Suppressor macrophage treated with lipopolysaccharide for 4 hours (primary cell): ENCODE data around the gene SRCAP.
A peak's percentile ranks its signal among the peaks of the same experiment; 100 is the strongest.
"Not testable (repeated sequence)": the region's sequence is repeated elsewhere in the genome, so short reads cannot be mapped to it uniquely, and the experiment has no call there.

Source experiments
- DNase-seq: peaks from one replicate; pipeline ENCODE4 v3.0.0-alpha.2; 2020

Gene SRCAP

DNA sequence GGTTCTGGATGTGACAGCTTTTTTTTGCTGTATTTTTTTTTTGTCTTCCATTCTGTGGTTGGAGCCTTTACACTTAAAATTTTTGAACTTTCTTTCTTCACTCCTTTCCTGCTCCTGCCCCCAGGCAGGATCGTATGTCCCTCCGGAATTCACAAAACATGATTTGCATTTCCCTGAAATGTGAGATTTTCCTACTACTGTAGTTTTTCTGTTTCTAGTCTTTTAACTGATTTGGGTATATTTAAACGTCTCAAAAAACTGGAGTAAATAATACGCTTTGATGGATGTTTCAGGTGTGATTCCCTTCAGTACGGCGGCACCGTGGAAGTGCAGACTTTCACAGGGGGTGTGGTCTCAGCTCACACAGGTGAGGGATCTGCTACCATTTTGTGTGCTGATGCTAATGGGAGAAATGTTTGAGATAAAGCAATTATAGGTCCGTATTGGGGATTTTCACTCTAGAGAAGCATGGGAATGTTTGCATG is 686 bp downstream of the SRCAP start:
- DNase-seq, result no peak

DNA sequence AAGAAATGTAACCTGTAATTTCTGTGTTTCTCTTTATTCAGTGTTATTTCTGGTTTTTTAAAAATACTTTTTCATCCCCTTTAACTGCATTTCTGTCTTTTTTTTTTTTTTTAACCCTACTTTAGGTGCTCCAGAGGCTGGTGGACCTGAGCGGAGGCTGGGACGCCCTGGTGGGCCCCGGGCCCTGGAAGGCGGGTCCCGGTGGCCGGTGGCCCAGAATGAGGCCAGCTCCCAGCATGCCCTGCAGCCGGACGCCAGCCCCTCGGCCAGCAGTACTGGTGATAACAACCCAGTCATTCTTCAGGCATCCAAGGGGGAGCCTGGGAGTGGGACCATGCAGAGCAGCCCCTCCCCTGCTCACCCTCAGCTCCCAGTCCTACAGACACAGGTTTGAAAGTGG is 1.5 kb downstream of the SRCAP start:
- no peak for DNase-seq

DNA sequence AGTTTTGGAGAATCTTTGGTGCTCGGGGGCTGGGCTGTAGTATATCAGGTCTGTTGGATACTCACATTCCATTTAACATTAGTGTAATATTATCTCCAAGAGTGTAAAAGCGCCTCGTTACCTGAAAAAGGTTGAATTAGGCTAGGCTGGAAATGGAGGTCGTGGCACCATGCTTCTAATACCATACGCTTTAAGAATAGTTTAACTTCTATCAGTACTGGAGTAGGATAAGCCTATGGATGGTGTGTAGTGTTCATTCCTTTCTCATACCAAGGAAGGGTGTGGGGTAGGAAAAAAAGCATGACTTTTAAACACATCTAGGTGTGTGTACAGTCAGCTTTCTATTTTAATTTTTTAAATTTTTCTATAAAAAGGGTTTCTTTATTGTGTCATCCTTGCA is 2.0 kb downstream of the SRCAP start:
- DNase-seq, result no peak

DNA sequence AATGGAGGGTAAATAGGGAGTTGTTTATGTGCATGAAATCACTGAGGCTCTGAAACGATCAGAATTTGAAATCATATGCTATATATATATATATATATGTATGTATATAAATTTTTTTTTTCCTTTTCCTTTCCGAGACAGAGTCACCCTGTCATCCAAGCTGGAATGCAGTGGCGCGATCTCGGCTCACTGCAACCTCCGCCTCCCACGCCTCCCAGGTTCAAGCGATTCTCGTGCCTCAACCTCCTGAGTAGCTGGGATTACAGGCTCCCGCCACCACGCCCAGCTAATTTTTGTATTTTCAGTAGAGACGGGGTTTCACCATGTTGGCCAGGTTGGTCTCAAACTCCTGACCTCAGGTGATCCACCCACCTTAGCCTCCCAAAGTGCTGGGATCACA is 4.1 kb downstream of the SRCAP start:
- not testable (repeated sequence) for DNase-seq

DNA sequence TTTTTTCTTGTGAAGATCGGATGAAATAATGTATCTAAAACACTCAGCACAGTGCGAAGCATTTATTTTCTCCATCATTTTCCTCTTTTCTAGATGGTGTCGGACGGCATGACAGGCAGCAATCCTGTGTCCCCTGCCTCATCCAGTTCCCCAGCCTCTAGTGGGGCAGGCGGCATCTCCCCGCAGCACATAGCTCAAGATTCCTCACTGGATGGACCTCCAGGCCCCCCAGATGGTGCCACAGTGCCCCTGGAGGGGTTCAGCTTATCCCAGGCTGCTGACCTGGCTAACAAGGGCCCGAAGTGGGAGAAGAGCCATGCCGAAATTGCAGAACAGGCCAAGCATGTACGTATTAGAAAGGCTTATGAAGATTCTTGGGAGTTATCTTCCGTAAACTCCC is 5.0 kb downstream of the SRCAP start:
- DNase-seq, result no peak

DNA sequence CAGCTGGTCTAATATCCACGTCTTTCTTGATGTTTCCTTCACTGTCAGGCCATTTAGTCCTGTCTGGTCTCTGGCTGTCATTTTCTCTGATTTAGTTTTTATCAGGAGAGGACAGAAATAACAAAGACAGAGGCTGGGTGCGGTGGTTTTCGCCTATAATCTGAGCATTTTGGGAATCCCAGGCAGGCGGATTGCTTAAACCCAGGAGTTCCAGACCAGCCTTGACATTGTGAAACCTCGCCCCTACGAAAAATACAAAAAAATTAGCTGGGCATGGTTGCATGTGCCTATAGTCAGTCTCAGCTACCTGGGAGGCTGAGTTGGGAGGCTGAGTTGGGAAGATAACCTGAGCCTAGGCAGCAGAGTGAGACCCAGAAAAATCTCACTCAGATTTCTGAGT is 7.1 kb downstream of the SRCAP start:
- no peak for DNase-seq

DNA sequence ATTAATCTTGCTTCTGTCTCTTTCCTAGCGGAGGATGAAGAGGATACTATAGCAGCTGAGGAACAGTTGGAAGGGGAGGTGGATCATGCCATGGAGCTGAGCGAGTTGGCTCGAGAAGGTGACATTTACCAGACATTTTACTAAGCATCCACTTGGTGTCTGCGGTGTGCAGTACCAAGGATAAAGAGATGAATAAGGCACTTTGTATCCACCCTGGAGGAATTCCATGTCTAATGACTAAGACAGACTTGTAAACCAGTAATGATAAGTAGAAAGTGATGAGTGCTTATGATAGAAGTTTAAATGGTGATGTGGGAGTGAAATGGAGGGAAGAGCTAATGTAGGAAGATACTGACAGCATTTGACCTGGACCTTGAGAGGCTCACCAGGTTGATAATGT is 12.0 kb downstream of the SRCAP start:
- no peak for DNase-seq

DNA sequence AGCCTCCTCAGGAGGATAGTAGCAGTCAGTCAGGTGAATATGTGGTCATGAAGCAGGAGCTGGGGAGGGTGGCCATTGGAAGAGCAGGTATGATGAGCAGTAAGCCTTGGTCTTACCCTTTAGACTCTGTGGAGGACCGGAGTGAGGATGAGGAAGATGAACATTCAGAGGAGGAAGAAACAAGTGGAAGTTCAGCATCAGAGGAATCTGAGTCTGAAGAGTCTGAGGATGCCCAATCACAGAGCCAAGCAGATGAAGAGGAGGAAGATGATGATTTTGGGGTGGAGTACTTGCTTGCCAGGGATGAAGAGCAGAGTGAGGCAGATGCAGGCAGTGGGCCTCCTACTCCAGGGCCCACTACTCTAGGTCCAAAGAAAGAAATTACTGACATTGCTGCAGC is 12.7 kb downstream of the SRCAP start:
- DNase-seq, result no peak

DNA sequence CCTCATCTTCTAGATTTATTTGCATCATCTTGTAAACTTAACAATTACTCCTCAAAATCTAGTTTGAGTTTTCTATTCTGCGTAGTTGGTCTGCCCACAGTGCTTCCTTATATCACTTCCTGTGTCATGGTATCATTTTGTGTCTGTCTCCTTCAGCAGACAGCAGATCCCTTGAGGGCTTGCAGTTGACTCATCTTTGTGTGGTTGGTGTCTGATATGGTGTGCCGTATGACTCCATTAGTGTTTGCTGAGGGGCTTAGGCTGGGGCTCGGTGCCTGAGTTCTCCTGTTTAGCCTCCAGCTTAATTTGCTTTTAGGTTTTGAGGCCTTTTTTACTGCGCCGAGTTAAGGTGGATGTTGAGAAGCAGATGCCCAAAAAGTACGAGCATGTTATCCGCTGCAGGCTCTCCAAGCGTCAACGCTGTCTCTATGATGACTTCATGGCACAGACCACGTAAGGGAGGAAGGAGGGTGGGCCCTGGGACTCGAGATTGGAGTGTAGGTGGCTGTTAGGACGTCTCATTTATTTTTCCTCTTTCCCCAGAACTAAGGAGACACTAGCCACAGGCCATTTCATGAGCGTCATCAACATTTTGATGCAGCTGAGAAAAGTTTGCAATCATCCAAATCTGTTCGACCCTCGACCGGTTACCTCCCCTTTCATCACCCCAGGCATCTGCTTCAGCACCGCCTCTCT is 16.9 kb downstream of the SRCAP start:
- peak; percentile 88 for DNase-seq

DNA sequence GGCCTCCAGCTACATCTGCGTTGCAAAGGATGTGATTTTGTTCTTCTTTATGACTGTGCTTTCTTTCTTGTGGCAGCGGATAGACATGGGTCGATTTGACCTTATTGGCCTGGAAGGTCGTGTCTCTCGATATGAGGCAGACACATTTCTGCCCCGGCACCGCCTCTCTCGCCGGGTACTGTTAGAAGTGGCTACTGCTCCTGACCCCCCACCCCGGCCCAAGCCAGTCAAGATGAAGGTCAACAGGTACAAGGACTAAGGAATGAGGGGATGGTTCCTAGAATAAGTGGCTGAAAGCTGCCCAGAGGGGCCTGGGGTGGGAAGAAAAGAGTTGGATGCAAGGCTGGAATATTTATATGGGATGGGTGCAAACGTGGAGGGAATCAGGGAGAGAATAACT is 21.1 kb downstream of the SRCAP start:
- no peak for DNase-seq

DNA sequence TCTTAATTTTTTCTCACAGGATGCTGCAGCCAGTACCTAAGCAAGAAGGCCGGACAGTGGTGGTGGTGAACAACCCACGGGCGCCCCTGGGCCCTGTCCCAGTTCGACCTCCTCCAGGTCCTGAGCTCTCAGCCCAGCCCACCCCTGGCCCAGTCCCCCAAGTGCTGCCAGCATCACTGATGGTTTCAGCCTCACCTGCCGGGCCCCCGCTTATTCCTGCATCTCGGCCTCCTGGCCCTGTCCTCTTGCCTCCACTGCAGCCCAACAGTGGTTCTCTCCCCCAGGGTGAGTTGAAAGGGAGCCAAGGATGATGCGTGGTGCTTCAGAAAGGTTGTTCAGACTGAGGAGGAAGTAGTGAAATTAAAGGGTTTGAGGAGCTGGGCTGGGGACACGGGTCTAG is 21.7 kb downstream of the SRCAP start:
- no peak for DNase-seq

DNA sequence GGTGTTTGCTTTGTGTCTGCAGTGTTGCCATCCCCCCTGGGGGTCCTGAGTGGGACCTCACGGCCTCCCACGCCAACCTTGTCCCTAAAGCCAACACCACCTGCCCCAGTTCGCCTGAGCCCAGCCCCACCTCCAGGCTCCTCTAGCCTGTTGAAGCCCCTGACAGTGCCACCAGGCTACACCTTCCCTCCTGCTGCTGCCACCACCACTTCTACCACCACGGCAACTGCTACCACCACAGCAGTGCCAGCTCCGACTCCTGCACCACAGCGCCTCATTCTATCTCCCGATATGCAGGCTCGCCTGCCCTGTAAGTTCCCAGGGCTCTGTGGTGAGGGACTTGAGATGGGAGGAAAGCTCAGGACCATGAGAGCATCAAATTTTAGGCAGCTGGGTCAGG is 22.2 kb downstream of the SRCAP start:
- no peak for DNase-seq

DNA sequence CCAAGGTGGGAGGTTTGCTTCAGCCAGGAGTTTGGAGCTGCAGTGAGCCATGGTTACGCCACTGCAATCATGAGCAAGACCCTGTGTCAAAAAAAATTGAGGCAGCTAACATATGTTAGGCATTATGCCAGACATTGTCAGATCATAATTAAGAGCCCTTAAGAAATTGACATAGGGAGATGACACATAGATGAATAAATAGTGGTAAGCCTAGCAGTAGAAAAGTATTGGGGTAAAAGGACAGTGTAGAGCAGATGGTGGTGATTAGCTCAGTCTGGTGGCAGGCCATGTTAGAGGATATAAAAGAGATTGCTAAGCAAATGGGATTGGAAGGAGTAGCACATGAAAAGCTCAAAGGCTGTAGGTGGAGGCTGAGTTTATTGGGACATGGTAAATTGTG is 22.6 kb downstream of the SRCAP start:
- DNase-seq, result no peak

DNA sequence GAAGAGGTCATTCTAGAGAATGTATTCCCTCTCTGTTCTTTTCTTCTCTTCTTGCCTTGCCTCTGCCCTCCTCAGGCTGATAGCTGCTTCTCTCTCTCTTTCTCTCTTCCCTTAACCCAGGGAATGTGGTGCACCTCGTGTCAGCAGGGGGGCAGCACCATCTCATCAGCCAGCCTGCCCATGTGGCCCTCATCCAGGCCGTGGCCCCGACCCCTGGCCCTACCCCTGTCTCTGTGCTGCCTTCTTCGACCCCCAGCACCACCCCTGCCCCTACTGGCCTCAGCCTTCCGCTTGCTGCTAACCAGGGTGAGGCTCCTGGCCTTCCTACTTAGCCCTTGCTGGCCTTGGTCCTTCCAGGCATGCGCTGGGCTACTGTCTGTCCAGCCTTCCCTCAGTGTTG is 23.5 kb downstream of the SRCAP start:
- DNase-seq, result no peak

DNA sequence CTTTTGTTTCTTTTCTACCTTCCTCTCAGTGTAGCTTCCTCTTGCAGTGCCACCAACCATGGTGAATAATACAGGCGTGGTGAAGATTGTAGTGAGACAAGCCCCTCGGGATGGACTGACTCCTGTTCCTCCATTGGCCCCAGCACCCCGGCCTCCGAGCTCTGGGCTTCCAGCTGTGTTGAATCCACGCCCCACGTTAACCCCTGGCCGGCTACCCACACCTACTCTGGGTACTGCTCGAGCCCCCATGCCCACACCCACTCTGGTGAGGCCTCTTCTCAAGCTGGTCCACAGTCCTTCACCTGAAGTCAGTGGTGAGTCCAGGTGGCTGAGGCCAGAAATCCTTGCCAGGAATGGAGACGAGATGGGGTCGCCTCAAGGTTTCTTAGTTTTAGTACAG is 23.9 kb downstream of the SRCAP start:
- no peak for DNase-seq

DNA sequence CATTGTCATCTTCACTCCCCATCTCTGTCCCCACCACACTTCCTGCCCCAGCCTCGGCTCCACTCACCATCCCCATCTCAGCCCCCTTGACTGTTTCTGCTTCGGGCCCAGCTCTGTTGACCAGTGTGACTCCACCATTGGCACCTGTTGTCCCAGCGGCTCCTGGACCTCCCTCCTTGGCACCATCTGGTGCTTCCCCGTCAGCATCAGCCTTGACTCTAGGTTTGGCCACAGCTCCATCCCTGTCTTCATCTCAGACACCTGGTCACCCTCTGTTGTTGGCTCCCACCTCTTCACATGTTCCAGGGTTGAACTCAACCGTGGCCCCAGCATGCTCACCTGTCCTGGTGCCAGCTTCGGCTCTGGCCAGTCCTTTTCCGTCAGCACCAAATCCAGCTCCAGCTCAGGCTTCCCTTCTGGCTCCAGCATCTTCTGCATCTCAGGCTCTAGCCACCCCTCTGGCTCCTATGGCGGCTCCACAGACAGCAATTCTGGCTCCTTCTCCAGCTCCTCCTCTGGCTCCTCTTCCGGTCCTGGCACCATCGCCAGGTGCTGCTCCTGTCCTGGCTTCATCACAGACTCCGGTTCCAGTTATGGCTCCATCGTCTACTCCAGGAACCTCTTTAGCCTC is 24.9 kb downstream of the SRCAP start:
- no peak for DNase-seq

DNA sequence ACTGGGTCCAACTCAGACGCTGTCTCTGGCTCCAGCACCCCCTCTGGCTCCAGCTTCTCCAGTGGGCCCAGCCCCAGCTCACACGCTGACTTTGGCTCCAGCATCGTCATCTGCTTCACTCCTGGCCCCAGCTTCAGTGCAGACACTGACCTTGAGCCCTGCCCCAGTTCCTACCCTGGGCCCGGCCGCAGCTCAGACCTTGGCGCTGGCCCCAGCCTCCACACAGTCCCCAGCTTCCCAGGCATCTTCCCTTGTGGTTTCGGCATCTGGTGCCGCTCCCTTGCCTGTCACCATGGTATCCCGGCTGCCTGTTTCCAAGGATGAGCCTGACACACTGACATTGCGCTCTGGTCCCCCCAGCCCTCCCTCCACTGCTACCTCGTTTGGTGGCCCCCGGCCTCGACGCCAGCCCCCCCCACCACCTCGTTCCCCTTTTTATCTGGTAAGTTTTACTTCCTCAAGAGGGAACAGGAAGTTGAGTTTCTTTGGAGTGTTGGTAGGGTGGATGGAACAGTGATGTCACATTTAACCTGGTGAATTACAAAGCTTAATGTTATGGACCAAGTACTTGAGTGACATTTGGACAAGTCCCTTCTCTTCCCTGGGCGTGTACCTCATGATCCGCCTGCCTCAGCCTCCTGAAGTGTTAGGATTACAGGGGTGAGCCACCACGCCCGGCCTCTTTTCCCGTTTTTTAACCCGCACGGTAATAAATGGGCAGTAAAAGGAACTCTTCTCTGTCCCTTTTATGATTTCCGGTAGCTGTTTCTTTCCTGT is 25.9 kb downstream of the SRCAP start:
- peak; percentile 78 for DNase-seq

DNA sequence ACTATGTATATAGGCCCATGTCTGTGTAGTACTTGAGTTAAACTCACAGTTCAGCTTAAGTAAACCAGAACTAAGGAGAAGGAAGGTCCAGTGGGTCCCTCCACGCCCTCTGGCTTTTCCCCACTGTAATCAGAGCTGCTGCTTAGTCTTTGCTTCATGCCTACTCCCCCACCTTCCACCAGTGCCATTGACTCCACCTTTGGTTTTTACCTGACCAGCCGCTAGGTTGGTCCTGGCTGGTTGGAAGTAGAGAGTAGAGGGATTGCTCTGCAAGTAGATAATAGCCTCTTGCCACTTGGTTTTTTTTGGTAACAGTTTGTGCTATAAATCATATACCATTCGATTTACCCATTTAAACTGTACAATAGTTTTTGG is 26.4 kb downstream of the SRCAP start:
- no peak for DNase-seq

DNA sequence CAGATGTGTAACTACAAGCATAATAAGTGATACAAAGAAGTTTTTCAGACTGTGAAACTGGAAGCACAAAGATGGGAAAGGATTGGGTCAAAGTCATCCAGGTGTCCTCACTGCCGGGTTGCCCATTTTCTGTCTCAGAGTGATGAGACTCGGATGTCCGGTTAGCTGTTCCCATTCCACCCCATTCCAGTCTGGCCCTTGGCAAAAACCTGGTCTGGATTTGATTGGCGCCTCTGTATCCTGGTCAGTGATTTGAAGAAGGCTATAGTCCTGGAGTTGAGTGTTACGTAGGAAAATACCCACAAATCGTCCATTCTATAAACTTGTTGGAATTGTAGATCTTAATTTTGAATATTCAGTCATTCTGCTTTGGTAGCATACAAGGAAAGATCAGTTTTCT is 29.4 kb downstream of the SRCAP start:
- DNase-seq, result no peak

DNA sequence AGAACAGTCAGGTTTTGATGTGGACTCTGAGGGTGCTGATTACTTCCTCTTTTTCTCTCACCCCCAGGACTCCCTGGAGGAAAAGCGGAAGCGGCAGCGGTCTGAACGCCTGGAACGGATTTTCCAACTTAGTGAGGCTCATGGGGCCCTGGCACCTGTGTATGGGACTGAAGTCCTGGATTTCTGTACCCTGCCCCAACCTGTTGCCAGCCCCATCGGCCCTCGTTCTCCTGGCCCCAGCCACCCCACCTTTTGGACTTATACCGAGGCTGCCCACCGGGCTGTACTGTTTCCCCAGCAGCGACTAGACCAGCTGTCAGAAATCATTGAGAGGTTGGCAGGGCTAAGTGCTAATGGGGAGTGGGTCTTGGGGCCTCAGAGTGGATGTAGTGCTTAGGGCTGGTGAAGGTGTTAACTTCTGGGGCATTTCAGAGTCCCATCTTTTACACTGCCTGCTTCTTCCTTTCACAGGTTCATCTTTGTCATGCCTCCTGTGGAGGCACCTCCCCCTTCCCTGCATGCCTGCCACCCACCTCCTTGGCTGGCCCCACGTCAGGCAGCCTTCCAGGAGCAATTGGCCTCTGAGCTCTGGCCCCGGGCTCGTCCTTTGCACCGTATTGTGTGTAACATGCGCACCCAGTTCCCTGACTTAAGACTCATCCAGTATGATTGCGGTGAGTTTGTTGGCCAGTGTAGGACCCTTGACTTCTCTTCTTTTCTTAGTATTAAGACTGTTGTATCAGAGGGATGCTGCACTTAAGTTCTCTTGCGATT is 30.1 kb downstream of the SRCAP start:
- DNase-seq, result peak; percentile 79

DNA sequence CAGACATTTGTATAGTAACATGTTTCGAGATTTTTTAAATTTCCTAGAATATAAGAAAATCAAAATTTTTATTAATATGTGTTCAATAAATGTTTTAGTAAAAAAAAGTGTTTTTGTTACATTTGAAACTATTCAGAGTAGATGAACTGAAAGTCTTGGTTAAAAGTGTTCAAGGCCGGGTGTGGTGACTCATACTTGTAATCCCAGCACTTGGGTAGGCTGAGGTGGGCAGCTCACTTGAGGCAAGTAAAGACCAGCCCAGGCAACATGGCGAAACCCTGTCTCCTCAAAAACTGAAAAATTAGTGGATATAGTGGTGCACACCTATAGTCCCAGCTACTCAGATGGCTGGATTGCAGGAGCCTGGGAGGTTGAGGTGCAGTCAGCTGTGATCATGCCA is 32.4 kb downstream of the SRCAP start:
- DNase-seq, result no peak

DNA sequence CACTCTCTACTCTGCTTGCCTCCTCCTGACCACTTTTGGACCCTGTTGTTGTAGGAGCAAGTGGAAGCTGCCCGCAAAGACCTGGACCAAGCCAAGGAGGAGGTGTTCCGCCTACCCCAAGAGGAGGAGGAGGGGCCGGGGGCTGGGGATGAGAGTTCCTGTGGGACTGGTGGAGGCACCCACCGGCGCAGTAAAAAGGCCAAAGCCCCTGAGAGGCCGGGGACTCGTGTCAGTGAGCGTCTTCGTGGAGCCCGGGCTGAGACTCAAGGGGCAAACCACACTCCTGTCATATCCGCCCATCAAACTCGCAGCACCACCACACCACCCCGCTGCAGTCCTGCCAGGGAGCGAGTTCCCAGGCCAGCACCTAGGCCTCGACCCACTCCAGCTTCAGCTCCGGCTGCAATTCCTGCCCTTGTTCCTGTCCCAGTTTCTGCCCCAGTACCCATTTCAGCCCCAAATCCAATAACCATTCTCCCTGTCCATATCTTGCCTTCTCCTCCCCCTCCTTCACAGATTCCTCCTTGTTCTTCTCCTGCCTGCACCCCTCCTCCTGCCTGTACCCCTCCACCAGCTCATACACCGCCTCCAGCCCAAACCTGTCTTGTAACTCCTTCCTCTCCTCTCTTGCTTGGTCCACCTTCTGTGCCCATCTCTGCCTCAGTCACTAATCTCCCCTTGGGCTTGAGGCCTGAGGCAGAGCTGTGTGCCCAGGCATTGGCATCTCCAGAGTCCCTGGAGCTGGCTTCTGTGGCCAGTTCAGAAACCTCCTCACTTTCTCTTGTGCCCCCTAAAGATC is 38.2 kb downstream of the SRCAP start:
- DNase-seq, result no peak
